H1 (cell line): ENCODE data around the gene MIA3. TPM values are rescaled to one million over a fixed set of nuclear protein-coding genes. Genes with fewer than 3 reads are reported as not detected.

Experiments
- CTCF ChIA-PET: fragments of 300-600 bp; sonication (Branson Sonifier 250); formaldehyde crosslinking; loops from one replicate; lab custom pipeline; 2021; ENCODE audit not compliant: partially characterized antibody; lab: Charles Lee
- POLR2A ChIA-PET: fragments of 300-600 bp; sonication (Branson Sonifier 250); formaldehyde crosslinking; loops from one replicate; lab custom pipeline; 2021; ENCODE audit warnings: inconsistent platforms; ENCODE audit not compliant: partially characterized antibody; lab: Charles Lee
- DNase-seq, 2 experiments: peaks; one replicate each; pipeline versions ENCODE4 v3.0.0 to v3.0.0-alpha.2; 2010 to 2022; ENCODE audit warnings: low spot score in 2 of 2, low read depth in 1 of 2, mixed read lengths in 1 of 2
- FAIRE-seq: peaks from 2 replicates; lab custom pipeline; 2011; peaks lifted over from hg19 to GRCh38; lab: Jason Lieb, UNC
- H2AFZ ChIP-seq: 2 replicates; pipeline ENCODE4 v1.8.1; 2012; ENCODE audit warnings: low read length, inconsistent platforms
- H2AK5ac ChIP-seq: 2 replicates; pipeline ENCODE4 v1.6.1; 2013; ENCODE audit warnings: low read depth, low read length
- H2BK120ac ChIP-seq: replicated peaks from 2 replicates; pipeline ENCODE3; 2013; ENCODE audit warnings: low read depth, low read length, inconsistent platforms
- H2BK12ac ChIP-seq: 2 replicates; pipeline ENCODE4 v1.6.1; 2013; ENCODE audit warnings: low read depth, low read length
- H2BK15ac ChIP-seq: 2 replicates; pipeline ENCODE4 v1.6.1; 2013; ENCODE audit warnings: low read length
- H2BK20ac ChIP-seq: 2 replicates; pipeline ENCODE4 v1.6.1; 2013; ENCODE audit warnings: low read length
- H2BK5ac ChIP-seq: 2 replicates; pipeline ENCODE4 v1.6.1; 2013; ENCODE audit warnings: low read depth, low read length
- H3K14ac ChIP-seq: 2 replicates; pipeline ENCODE4 v1.6.1; 2013; ENCODE audit warnings: inconsistent platforms; ENCODE audit not compliant: insufficient read length
- H3K18ac ChIP-seq: 2 replicates; pipeline ENCODE4 v1.6.1; 2013; ENCODE audit warnings: low read length; ENCODE audit errors: extremely low read depth
- H3K23ac ChIP-seq: 2 replicates; pipeline ENCODE4 v1.6.1; 2013; ENCODE audit warnings: inconsistent platforms; ENCODE audit not compliant: insufficient read length
- H3K23me2 ChIP-seq: 2 replicates; pipeline ENCODE4 v1.6.1; 2013; ENCODE audit warnings: low read depth, low read length
- H3K27ac ChIP-seq: 2 replicates; pipeline ENCODE4 v1.6.1; 2011; ENCODE audit warnings: low read depth, low read length, inconsistent platforms
- H3K27me3 ChIP-seq, 4 experiments: replicated peaks in 1 of 4; 1 replicate in 1 of 4; 2 replicates in 3 of 4; pipeline versions ENCODE4 v1.6.1 to v1.8.1; 2011 to 2013; ENCODE audit warnings: low read length in 3 of 4, mild to moderate bottlenecking in 3 of 4, inconsistent platforms in 2 of 4, mixed read lengths in 2 of 4, moderate library complexity in 1 of 4; ENCODE audit not compliant: control insufficient read depth in 3 of 4, insufficient read depth in 3 of 4; ENCODE audit errors: extremely low read depth in 1 of 4
- H3K36me3 ChIP-seq, 4 experiments: 2 replicates each; pipeline versions ENCODE4 v1.6.1 to v1.8.1; 2011 to 2013; ENCODE audit warnings: mild to moderate bottlenecking in 4 of 4, low read length in 3 of 4, moderate library complexity in 2 of 4, control low read depth in 1 of 4, inconsistent platforms in 1 of 4; ENCODE audit not compliant: insufficient read depth in 4 of 4, control insufficient read depth in 2 of 4
- H3K4ac ChIP-seq: replicated peaks from 2 replicates; pipeline ENCODE3; 2013; ENCODE audit warnings: low read length, low read depth, mixed read lengths, inconsistent platforms; ENCODE audit not compliant: insufficient read length
- H3K4me1 ChIP-seq, 4 experiments: replicated peaks in 1 of 4; 1 replicate in 1 of 4; 2 replicates in 3 of 4; pipeline versions ENCODE4 v1.6.1 to v1.8.1; 2011 to 2013; ENCODE audit warnings: low read length in 3 of 4, inconsistent platforms in 2 of 4, mixed read lengths in 1 of 4; ENCODE audit not compliant: insufficient read depth in 4 of 4, control insufficient read depth in 3 of 4
- H3K4me2 ChIP-seq, 2 experiments: 2 replicates each; pipeline versions ENCODE4 v1.6.1 to v1.8.1; 2011 to 2013; ENCODE audit warnings: low read depth in 2 of 2, low read length in 2 of 2, control low read depth in 1 of 2, inconsistent platforms in 1 of 2, mild to moderate bottlenecking in 1 of 2; ENCODE audit not compliant: insufficient read depth in 1 of 2
- H3K4me3 ChIP-seq, 4 experiments: fragments of 200-600, 300-600 bp in 1 of 4; sonication (generic), shearing (Covaris generic), sonication (Bioruptor Twin) in 1 of 4; 2 replicates each; pipeline versions ENCODE4 v1.5.1 to v1.8.1; 2011 to 2016; ENCODE audit warnings: low read length in 4 of 4, low read depth in 3 of 4, control low read depth in 2 of 4, inconsistent platforms in 2 of 4, mild to moderate bottlenecking in 2 of 4, mixed read lengths in 1 of 4, moderate library complexity in 1 of 4; ENCODE audit not compliant: insufficient read depth in 2 of 4; ENCODE audit errors: extremely low read depth in 1 of 4
- H3K56ac ChIP-seq: replicated peaks from 2 replicates; pipeline ENCODE3; 2013; ENCODE audit warnings: low read depth, mild to moderate bottlenecking, mixed read lengths, low read length, inconsistent platforms; ENCODE audit not compliant: insufficient read length
- H3K79me1 ChIP-seq: 2 replicates; pipeline ENCODE4 v1.6.1; 2013; ENCODE audit warnings: low read depth, low read length, control low read depth
- H3K79me2 ChIP-seq, 2 experiments: 2 replicates each; pipeline versions ENCODE4 v1.6.1 to v1.8.1; 2012 to 2013; ENCODE audit warnings: low read length in 2 of 2, mild to moderate bottlenecking in 2 of 2, inconsistent platforms in 1 of 2; ENCODE audit not compliant: insufficient read depth in 2 of 2, control insufficient read depth in 1 of 2
- H3K9ac ChIP-seq, 4 experiments: replicated peaks in 1 of 4; 1 replicate in 1 of 4; 2 replicates in 3 of 4; pipeline versions ENCODE4 v1.6.1 to v1.8.1; 2011 to 2013; ENCODE audit warnings: low read depth in 3 of 4, low read length in 3 of 4, control low read depth in 2 of 4, mild to moderate bottlenecking in 2 of 4, moderate library complexity in 2 of 4, inconsistent platforms in 1 of 4; ENCODE audit errors: extremely low read depth in 1 of 4
- H3K9me3 ChIP-seq, 2 experiments: 2 replicates each; pipeline versions ENCODE4 v1.6.1 to v1.8.1; 2012 to 2013; ENCODE audit warnings: mild to moderate bottlenecking in 2 of 2, moderate library complexity in 2 of 2, control low read depth in 1 of 2, inconsistent platforms in 1 of 2, low read depth in 1 of 2, low read length in 1 of 2, mixed read lengths in 1 of 2; ENCODE audit not compliant: insufficient read depth in 2 of 2
- H4K20me1 ChIP-seq, 2 experiments: replicated peaks in 1 of 2; 2 replicates each; pipeline versions ENCODE3 to v1.8.1; 2011 to 2013; ENCODE audit warnings: inconsistent platforms in 2 of 2, low read length in 2 of 2, mild to moderate bottlenecking in 1 of 2; ENCODE audit not compliant: insufficient read depth in 2 of 2, control insufficient read depth in 1 of 2
- H4K5ac ChIP-seq: 2 replicates; pipeline ENCODE4 v1.6.1; 2013; ENCODE audit warnings: low read length, low read depth, mixed read lengths, inconsistent platforms; ENCODE audit not compliant: insufficient read length
- H4K8ac ChIP-seq: 2 replicates; pipeline ENCODE4 v1.8.0; 2013; ENCODE audit warnings: mild to moderate bottlenecking, moderate library complexity, low read length, inconsistent platforms; ENCODE audit not compliant: insufficient read depth; ENCODE audit errors: extremely low read depth
- H4K91ac ChIP-seq: replicated peaks from 2 replicates; pipeline ENCODE3; 2013; ENCODE audit warnings: low read length, mixed read lengths, inconsistent platforms; ENCODE audit not compliant: insufficient read length
- BCL11A ChIP-seq, 2 experiments: IDR thresholded peaks; one replicate each; pipeline ENCODE4 v1.6.1; 2011; ENCODE audit warnings: low read depth in 2 of 2, low read length in 2 of 2, mild to moderate bottlenecking in 2 of 2
- CHD2 ChIP-seq: IDR thresholded peaks from 2 replicates; pipeline ENCODE4 v1.6.1; 2012; ENCODE audit warnings: low read length, improper control_type of control experiment
- GTF2F1 ChIP-seq: IDR thresholded peaks from 2 replicates; pipeline ENCODE4 v1.6.1; 2012; ENCODE audit warnings: low read depth, low read length, improper control_type of control experiment, borderline replicate concordance
- MAFK ChIP-seq: IDR thresholded peaks from 2 replicates; pipeline ENCODE4 v1.6.1; 2012; ENCODE audit warnings: low read depth, mild to moderate bottlenecking, improper control_type of control experiment, low read length
- RAD21 ChIP-seq, 2 experiments: IDR thresholded peaks in 1 of 2; conservative IDR thresholded peaks in 1 of 2; 2 replicates each; pipeline ENCODE4 v1.6.1; 2011; ENCODE audit warnings: low read depth in 2 of 2, low read length in 2 of 2, improper control_type of control experiment in 1 of 2, inconsistent platforms in 1 of 2, mild to moderate bottlenecking in 1 of 2, moderate library complexity in 1 of 2
- SAP30 ChIP-seq: fragments of 300-600 bp; sonication (generic); IDR thresholded peaks from 2 replicates; pipeline ENCODE4 v1.7.1; 2012; ENCODE audit warnings: low read length, moderate library complexity, mild to moderate bottlenecking, inconsistent platforms; ENCODE audit not compliant: insufficient read depth, insufficient replicate concordance
- SRF ChIP-seq: IDR thresholded peaks from 2 replicates; pipeline ENCODE4 v1.6.1; 2011; ENCODE audit warnings: mild to moderate bottlenecking, low read depth, low read length, moderate library complexity
- TEAD4 ChIP-seq: IDR thresholded peaks from 2 replicates; pipeline ENCODE4 v1.6.1; 2012; ENCODE audit warnings: low read depth, low read length, inconsistent platforms, mixed read lengths
- USF2 ChIP-seq: IDR thresholded peaks from 2 replicates; pipeline ENCODE4 v1.6.1; 2011; ENCODE audit warnings: low read length, improper control_type of control experiment
- YY1 ChIP-seq: IDR thresholded peaks from 2 replicates; pipeline ENCODE4 v1.6.1; 2011; ENCODE audit warnings: low read depth, mild to moderate bottlenecking, low read length
- ZNF274 ChIP-seq: IDR thresholded peaks from 2 replicates; pipeline ENCODE4 v1.7.0; 2012; ENCODE audit warnings: low read length, borderline replicate concordance; ENCODE audit errors: extremely low read depth
- WGBS, 2 experiments: shearing (Covaris generic) in 1 of 2; methylation state at CpG; one replicate each; pipeline versions ENCODE4 v1.1.6 to v1.1.7; 2013 to 2015; ENCODE audit warnings: low lambda C conversion rate in 2 of 2, mixed read lengths in 2 of 2, inconsistent platforms in 1 of 2, low coverage in 1 of 2, missing lambda C conversion rate in 1 of 2; ENCODE audit not compliant: insufficient replicate concordance in 2 of 2, insufficient coverage in 1 of 2, insufficient read length in 1 of 2; ENCODE audit errors: extremely low coverage in 1 of 2, missing lambda C conversion rate in 1 of 2; 5-methylcytosine and 5-hydroxymethylcytosine counted together
- polyA plus RNA-seq, 7 experiments: library from polyadenylated mRNA; depleted of rRNA in 3 of 7; stranded (reverse) in 5 of 7; unstranded in 2 of 7; fragments of >200 nt in 5 of 7; fragments of 200-250 nt in 2 of 7; gene quantifications; 1 replicate in 5 of 7; 2 replicates in 1 of 7; 4 replicates in 1 of 7; pipeline versions ENCODE4 v1.2.1 to v1.2.3, GENCODE V29; 2011 to 2013; ENCODE audit warnings: missing spikeins in 2 of 7, mixed read lengths in 2 of 7
- total RNA-seq: library from RNA; stranded (reverse); fragmentation: NEBNext Ultra II Directional; extraction: Animal tissue kit (Norgen Biotek cat#: 25700); gene quantifications from 2 replicates; pipeline ENCODE4 v1.2.1, GENCODE V29; 2021

MIA3 gene
- total and polyA plus RNA-seq, 2 of the 8 experiments (the other 6 are each of a cell fraction or from before 2014, with no cell fraction given): 69.0 to 105 TPM

- Histone ChIP-seq H4K91ac (no peak overlapping the region), H4K5ac (no peak overlapping the region), H3K27ac (no peak overlapping the region), H2BK15ac (no peak overlapping the region), H3K23me2 (no peaks in the 10 kb centered on the region; the same call in 1 of the 2 replicates), H3K27me3 (no peaks in the 10 kb centered on the region), H2BK20ac (no peak overlapping the region), H2AK5ac (no peak overlapping the region), H2BK5ac (no peak overlapping the region), H3K56ac (no peak overlapping the region), H3K23ac (no peak overlapping the region), H3K36me3 (peaks cover 16 to 88% (median 70%) of the 10 kb centered on the region in 4 experiments), H3K18ac (no peak overlapping the region), H3K4me1 (no peaks in the 10 kb centered on the region), H3K4ac (no peak overlapping the region), H4K8ac (no peak overlapping the region), H3K4me2 (no peak overlapping the region), H3K14ac (no peak overlapping the region), H2BK12ac (no peak overlapping the region), H3K79me1 (no peaks in the 10 kb centered on the region), H3K9ac (no peak overlapping the region), H3K9me3 (no peaks in the 10 kb centered on the region), H3K79me2 (no peaks in the 10 kb centered on the region), H4K20me1 (no peaks in the 10 kb centered on the region), H2AFZ (no peak overlapping the region), H3K4me3 (no peak overlapping the region), H2BK120ac (no peak overlapping the region)
- POLR2A ChIA-PET: no interaction called here
- 100% methylated on average over 2 of the region's 2 CpGs; no CpG with 5 or more reads in 1 of the 2 experiments for WGBS, 2 experiments
- no peak for FAIRE-seq
- DNase-seq: no peak
- TF ChIP-seq GTF2F1: no peak
- no peak for TF ChIP-seq TEAD4
- TF ChIP-seq RAD21 (IDR thresholded peaks at IDR 0.05 in 1 of 2, conservative IDR thresholded peaks at IDR 0.05 in 1 of 2; ENCODE audit: low read depth in 2 of 2, low read length in 2 of 2): no peak
- TF ChIP-seq USF2: no peak
- no peak for TF ChIP-seq ZNF274
- TF ChIP-seq MAFK: no peak
- no peak for TF ChIP-seq YY1
- no peak for TF ChIP-seq BCL11A (IDR thresholded peaks at IDR 0.05; ENCODE audit: low read depth in 2 of 2, low read length in 2 of 2)
- TF ChIP-seq SAP30: no peak
- TF ChIP-seq CHD2: no peak
- no peak for TF ChIP-seq SRF
- CTCF ChIA-PET: no interaction called here
Measured at GRCh38 chr1:222657899-222658298, 40.0 kb downstream of the MIA3 start.
